IMR-90 (cell line): ENCODE measurements around the gene NLGN1. TPM values are rescaled to one million over a fixed set of nuclear protein-coding genes. Genes with fewer than 3 reads are reported as not detected.

Experiments used
- ATAC-seq: fragments of 200-7000 bp; cut with Tn5 transposase; 2 replicates; pipeline ENCODE4 v1.9.1; 2020; ENCODE audit warnings: low read depth, mild to moderate bottlenecking, moderate library complexity
- BruUV-seq: library from RNA; stranded (reverse); fragments of 400-500 nt; replicated peaks from 2 replicates; lab custom pipeline; 2021; lab: Mats Ljungman, UMichigan
- CTCF ChIA-PET: fragments of 300-600 bp; formaldehyde crosslinking; extraction: SDS; loops from one replicate; lab custom pipeline; 2021; ENCODE audit warnings: antibody characterized with exemption; lab: Yijun Ruan, JAX
- POLR2A ChIA-PET: fragments of 300-600 bp; sonication (Branson Sonifier 250); formaldehyde crosslinking; loops from one replicate; lab custom pipeline; 2022; ENCODE audit warnings: antibody characterized with exemption; ENCODE audit not compliant: unreplicated experiment; lab: Charles Lee
- DNase-seq: peaks from one replicate; pipeline ENCODE4 v3.0.0; 2013
- H2AFZ ChIP-seq: replicated peaks from 2 replicates; pipeline ENCODE3; 2013; ENCODE audit warnings: low read length, mild to moderate bottlenecking; ENCODE audit not compliant: poor library complexity
- H2AK5ac ChIP-seq: 2 replicates; pipeline ENCODE4 v1.6.1; 2013; ENCODE audit warnings: low read depth, low read length, inconsistent platforms
- H2AK9ac ChIP-seq: replicated peaks from 2 replicates; pipeline ENCODE3; 2013; ENCODE audit warnings: mild to moderate bottlenecking, low read depth, low read length, moderate library complexity; ENCODE audit not compliant: poor library complexity
- H2BK120ac ChIP-seq: 2 replicates; pipeline ENCODE4 v1.6.1; 2013; ENCODE audit warnings: low read depth, low read length, inconsistent platforms
- H2BK15ac ChIP-seq: 3 replicates; pipeline ENCODE4 v1.6.1; 2013; ENCODE audit warnings: low read depth, low read length, inconsistent platforms
- H2BK20ac ChIP-seq: 2 replicates; pipeline ENCODE4 v1.6.1; 2013; ENCODE audit warnings: low read depth, mild to moderate bottlenecking, inconsistent platforms, low read length, moderate library complexity
- H2BK5ac ChIP-seq: 2 replicates; pipeline ENCODE4 v1.6.1; 2013; ENCODE audit warnings: mild to moderate bottlenecking, low read depth, low read length, inconsistent platforms; ENCODE audit not compliant: poor library complexity, severe bottlenecking
- H3K14ac ChIP-seq: replicated peaks from 2 replicates; pipeline ENCODE4 v1.6.1; 2013; ENCODE audit warnings: low read depth, low read length, inconsistent platforms
- H3K18ac ChIP-seq: 2 replicates; pipeline ENCODE4 v1.6.1; 2013; ENCODE audit warnings: low read depth, low read length, control low read depth
- H3K23ac ChIP-seq: 2 replicates; pipeline ENCODE4 v1.6.1; 2013; ENCODE audit warnings: low read depth, low read length, inconsistent platforms
- H3K27ac ChIP-seq: 2 replicates; pipeline ENCODE4 v1.5.1; 2013; ENCODE audit warnings: mild to moderate bottlenecking, control low read depth, low read length; ENCODE audit not compliant: insufficient read depth
- H3K27me3 ChIP-seq: 2 replicates; pipeline ENCODE4 v1.6.1; 2013; ENCODE audit warnings: low read length; ENCODE audit not compliant: control insufficient read depth, insufficient read depth
- H3K36me3 ChIP-seq: 2 replicates; pipeline ENCODE4 v1.6.1; 2013; ENCODE audit warnings: low read length, mixed read lengths; ENCODE audit not compliant: control insufficient read depth, insufficient read depth
- H3K4ac ChIP-seq: 2 replicates; pipeline ENCODE4 v1.6.1; 2013; ENCODE audit warnings: low read depth, low read length, inconsistent platforms
- H3K4me1 ChIP-seq: 2 replicates; pipeline ENCODE4 v1.6.1; 2013; ENCODE audit warnings: low read length, mixed read lengths; ENCODE audit not compliant: control insufficient read depth, insufficient read depth
- H3K4me2 ChIP-seq: 2 replicates; pipeline ENCODE4 v1.6.1; 2013; ENCODE audit warnings: low read depth, mild to moderate bottlenecking, control low read depth, low read length, moderate library complexity
- H3K4me3 ChIP-seq: 2 replicates; pipeline ENCODE4 v1.5.1; 2013; ENCODE audit warnings: low read depth, mild to moderate bottlenecking, control low read depth, low read length, moderate library complexity; ENCODE audit not compliant: insufficient read depth
- H3K56ac ChIP-seq: 2 replicates; pipeline ENCODE4 v1.6.1; 2013; ENCODE audit warnings: low read length, inconsistent platforms; ENCODE audit not compliant: insufficient read depth; ENCODE audit errors: extremely low read depth
- H3K79me1 ChIP-seq, 2 experiments: 2 replicates each; pipeline ENCODE4 v1.6.1; 2013; ENCODE audit warnings: low read length in 2 of 2, inconsistent platforms in 1 of 2, low read depth in 1 of 2
- H3K9ac ChIP-seq: 2 replicates; pipeline ENCODE4 v1.6.1; 2013; ENCODE audit warnings: low read depth, low read length, control low read depth
- H3K9me1 ChIP-seq: 2 replicates; pipeline ENCODE4 v1.6.1; 2013; ENCODE audit warnings: low read length, inconsistent platforms; ENCODE audit not compliant: insufficient read depth
- H3K9me3 ChIP-seq: 2 replicates; pipeline ENCODE4 v1.6.1; 2013; ENCODE audit warnings: low read length; ENCODE audit not compliant: control insufficient read depth, insufficient read depth
- H4K20me1 ChIP-seq: 2 replicates; pipeline ENCODE4 v1.6.1; 2013; ENCODE audit warnings: low read length, inconsistent platforms; ENCODE audit not compliant: insufficient read depth
- H4K5ac ChIP-seq: 2 replicates; pipeline ENCODE4 v1.6.1; 2013; ENCODE audit warnings: mild to moderate bottlenecking, low read depth, low read length, control low read depth
- H4K8ac ChIP-seq, 2 experiments: 2 replicates each; pipeline ENCODE4 v1.6.1; 2013; ENCODE audit warnings: low read depth in 2 of 2, low read length in 2 of 2, control low read depth in 1 of 2, inconsistent platforms in 1 of 2
- H4K91ac ChIP-seq: 2 replicates; pipeline ENCODE4 v1.6.1; 2013; ENCODE audit warnings: low read depth, low read length, inconsistent platforms; ENCODE audit not compliant: insufficient read depth
- BHLHE40 ChIP-seq: fragments of 150-350 bp; IDR thresholded peaks from 2 replicates; pipeline ENCODE4 v1.6.1; 2016; ENCODE audit warnings: mild to moderate bottlenecking, low read depth, low read length
- CEBPB ChIP-seq: IDR thresholded peaks from 2 replicates; pipeline ENCODE4 v1.6.1; 2012; ENCODE audit warnings: low read depth, low read length, improper control_type of control experiment
- CHD1 ChIP-seq: IDR thresholded peaks from 2 replicates; pipeline ENCODE4 v1.6.1; 2012; ENCODE audit warnings: low read depth, low read length, improper control_type of control experiment
- CTCF ChIP-seq: conservative IDR thresholded peaks from 2 replicates; pipeline ENCODE4 v1.5.1; 2012; ENCODE audit warnings: mild to moderate bottlenecking, low read depth, low read length, improper control_type of control experiment
- ELK1 ChIP-seq: fragments of 150-350 bp; IDR thresholded peaks from 2 replicates; pipeline ENCODE4 v1.6.1; 2016; ENCODE audit warnings: low read depth, mild to moderate bottlenecking, low read length, moderate library complexity, borderline replicate concordance
- FOS ChIP-seq: fragments of 150-350 bp; IDR thresholded peaks from 2 replicates; pipeline ENCODE4 v1.6.1; 2016; ENCODE audit warnings: low read depth, low read length
- MAFK ChIP-seq: IDR thresholded peaks from 2 replicates; pipeline ENCODE4 v1.6.1; 2012; ENCODE audit warnings: low read depth, low read length, improper control_type of control experiment
- MAZ ChIP-seq: IDR thresholded peaks from 2 replicates; pipeline ENCODE4 v1.6.1; 2012; ENCODE audit warnings: low read depth, mild to moderate bottlenecking, low read length, improper control_type of control experiment, moderate library complexity, borderline replicate concordance
- MXI1 ChIP-seq: IDR thresholded peaks from 2 replicates; pipeline ENCODE4 v1.6.1; 2012; ENCODE audit warnings: low read depth, mild to moderate bottlenecking, low read length, moderate library complexity, borderline replicate concordance
- NFE2L2 ChIP-seq: fragments of 150-350 bp; IDR thresholded peaks from 2 replicates; pipeline ENCODE4 v1.6.1; 2016; ENCODE audit warnings: low read depth, mild to moderate bottlenecking, low read length
- POLR2A ChIP-seq: IDR thresholded peaks from 2 replicates; pipeline ENCODE4 v1.6.1; 2012; ENCODE audit warnings: mild to moderate bottlenecking, low read depth, low read length
- RAD21 ChIP-seq: IDR thresholded peaks from 2 replicates; pipeline ENCODE4 v1.6.1; 2012; ENCODE audit warnings: low read length, improper control_type of control experiment
- RCOR1 ChIP-seq: IDR thresholded peaks from 2 replicates; pipeline ENCODE4 v1.6.1; 2012; ENCODE audit warnings: mild to moderate bottlenecking, low read length, improper control_type of control experiment; ENCODE audit not compliant: insufficient replicate concordance
- RFX5 ChIP-seq: IDR thresholded peaks from 2 replicates; pipeline ENCODE4 v1.8.0; 2012; ENCODE audit warnings: low read depth, mild to moderate bottlenecking, low read length, moderate library complexity
- SMC3 ChIP-seq: fragments of 150-350 bp; IDR thresholded peaks from 2 replicates; pipeline ENCODE4 v1.6.1; 2016; ENCODE audit warnings: low read depth, mild to moderate bottlenecking, antibody characterized with exemption, low read length, moderate library complexity
- USF2 ChIP-seq: fragments of 150-350 bp; IDR thresholded peaks from 2 replicates; pipeline ENCODE4 v1.6.1; 2017; ENCODE audit warnings: mild to moderate bottlenecking, antibody characterized with exemption, low read length, low read depth
- WGBS, 2 experiments: methylation state at CpG; one replicate each; pipeline versions ENCODE4 v1.1.5 to v1.1.7; 2013; ENCODE audit warnings: missing lambda C conversion rate in 2 of 2; ENCODE audit not compliant: insufficient read length in 1 of 2; ENCODE audit errors: extremely low coverage in 2 of 2; 5-methylcytosine and 5-hydroxymethylcytosine counted together
- dilution Hi-C: fragments of 300-500 bp; cut with HindIII; formaldehyde crosslinking; loops from one replicate; pipeline ENCODE4 v1.14.3; 2018; ENCODE audit warnings: low sequenced_read_pairs; ENCODE audit not compliant: unreplicated experiment
- in situ Hi-C: fragments of 300-500 bp; cut with MboI; formaldehyde crosslinking; loops from 3 replicates; pipeline ENCODE4 v1.14.3; 2019; ENCODE audit warnings: low sequenced_read_pairs, inconsistent platforms, mixed read lengths
- intact Hi-C: fragments of 100-400 bp; cut with micrococcal nuclease; formaldehyde crosslinking; loops from 2 replicates; pipeline ENCODE4 v1.10.0; 2022
- polyA plus RNA-seq, 3 experiments: library from polyadenylated mRNA; depleted of rRNA; stranded (reverse); fragments of >200 nt; gene quantifications; 2 replicates each; pipeline ENCODE4 v1.2.3, GENCODE V29; 2012; ENCODE audit warnings: low replicate concordance in 1 of 3
- total RNA-seq: library from RNA; depleted of rRNA; stranded (reverse); fragments of >200 nt; gene quantifications from 2 replicates; pipeline ENCODE4 v1.2.3, GENCODE V29; 2012

Gene NLGN1
- total and polyA plus RNA-seq, 2 of the 4 experiments (the other 2 are of a cell fraction), result 1.8 to 12.5 TPM

GRCh38 chr3:174276826-174277225 is 879.3 kb downstream of the NLGN1 start:
- in situ Hi-C loops (no loop called here), dilution Hi-C loops (no loop called here), intact Hi-C loops (no loop called here)
- TF ChIP-seq ELK1 (no peak), BHLHE40 (no peak), MAZ (no peak), CTCF (no peak), NFE2L2 (no peak), RFX5 (no peak), POLR2A (no peak), RCOR1 (no peak), USF2 (no peak), FOS (no peak), MXI1 (no peak), CHD1 (no peak), RAD21 (no peak), CEBPB (no peak), MAFK (no peak), SMC3 (no peak)
- H2AK5ac ChIP-seq, result no peak overlapping the region
- ChIA-PET CTCF (no interaction called here), POLR2A (no interaction called here)
- no peaks in the 10 kb centered on the region for H3K4me1 ChIP-seq
- no peaks in the 10 kb centered on the region for H4K20me1 ChIP-seq
- no CpG with 5 or more reads among the region's 3 CpGs for WGBS, 2 experiments
- DNase-seq, result no peak
- H3K4me3 ChIP-seq, result no peak overlapping the region
- no peak overlapping the region for H3K56ac ChIP-seq
- H4K5ac ChIP-seq, result no peak overlapping the region
- no peaks in the 10 kb centered on the region for H3K9me1 ChIP-seq
- no peak overlapping the region for H3K23ac ChIP-seq
- H2BK5ac ChIP-seq, result no peak overlapping the region
- no peak overlapping the region for H2AFZ ChIP-seq
- no peak overlapping the region for H4K8ac ChIP-seq
- H3K18ac ChIP-seq, result no peak overlapping the region
- H3K9ac ChIP-seq, result no peak overlapping the region
- no peak for ATAC-seq
- no peak overlapping the region for H3K4ac ChIP-seq
- H2BK15ac ChIP-seq, result no peak overlapping the region
- H4K91ac ChIP-seq, result no peak overlapping the region
- H3K79me1 ChIP-seq, result no peaks in the 10 kb centered on the region
- no peak overlapping the region for H2AK9ac ChIP-seq
- no peaks in the 10 kb centered on the region for H3K9me3 ChIP-seq
- H3K36me3 ChIP-seq, result no peaks in the 10 kb centered on the region
- H3K14ac ChIP-seq, result no peak overlapping the region
- H2BK120ac ChIP-seq, result no peak overlapping the region
- H3K27me3 ChIP-seq, result no peaks in the 10 kb centered on the region
- no peak overlapping the region for H3K27ac ChIP-seq
- BruUV-seq, result no TSS peak
- no peak overlapping the region for H3K4me2 ChIP-seq
- H2BK20ac ChIP-seq, result no peak overlapping the region
